H7 (cell line): ENCODE measurements around the gene MCHR2. TPM values are rescaled to one million over a fixed set of nuclear protein-coding genes. Genes with fewer than 3 reads are reported as not detected.

Source experiments
- DNase-seq: peaks from one replicate; pipeline ENCODE4 v3.0.0; 2012
- H3K27me3 ChIP-seq: 2 replicates; pipeline ENCODE4 v1.6.0; 2011; ENCODE audit warnings: mild to moderate bottlenecking, low read length; ENCODE audit not compliant: control insufficient read depth, insufficient read depth
- H3K36me3 ChIP-seq: replicated peaks from 2 replicates; pipeline ENCODE4 v1.5.1; 2011; ENCODE audit warnings: low read length; ENCODE audit not compliant: control insufficient read depth, insufficient read depth
- H3K4me3 ChIP-seq: 2 replicates; pipeline ENCODE4 v1.5.1; 2011; ENCODE audit warnings: low read depth, mild to moderate bottlenecking, control low read depth, low read length, moderate library complexity; ENCODE audit not compliant: insufficient read depth
- total RNA-seq: library from RNA; depleted of rRNA; stranded (reverse); fragments of >200 nt; shearing (Covaris generic); gene quantifications from 2 replicates; pipeline ENCODE4 v1.2.3, GENCODE V29; 2014

Gene MCHR2
- total RNA-seq, 1 experiment from 2014 or later: not detected

DNA sequence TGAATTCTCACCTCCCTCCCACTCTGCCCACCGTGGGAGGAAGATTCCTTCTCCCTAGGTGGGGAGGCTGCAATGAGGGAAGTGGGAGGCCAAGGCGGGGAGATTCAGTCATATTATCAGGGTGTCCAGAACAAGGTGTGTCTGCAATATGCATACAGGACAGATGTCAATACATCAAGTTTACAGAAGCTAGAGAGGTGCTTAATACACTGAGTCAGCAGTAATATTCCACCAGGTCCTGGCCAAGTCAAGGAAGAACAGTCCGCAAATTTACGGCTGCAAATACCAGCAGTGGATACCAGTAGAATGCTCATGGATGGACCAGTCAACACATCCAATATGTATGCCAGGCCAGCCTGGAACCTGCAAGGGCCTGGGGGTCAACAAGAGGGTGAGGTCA lies 119.0 kb downstream of the MCHR2 start:
- Histone ChIP-seq H3K4me3 (no peak overlapping the region), H3K36me3 (no peaks in the 10 kb centered on the region), H3K27me3 (no peaks in the 10 kb centered on the region)
- no peak for DNase-seq

DNA sequence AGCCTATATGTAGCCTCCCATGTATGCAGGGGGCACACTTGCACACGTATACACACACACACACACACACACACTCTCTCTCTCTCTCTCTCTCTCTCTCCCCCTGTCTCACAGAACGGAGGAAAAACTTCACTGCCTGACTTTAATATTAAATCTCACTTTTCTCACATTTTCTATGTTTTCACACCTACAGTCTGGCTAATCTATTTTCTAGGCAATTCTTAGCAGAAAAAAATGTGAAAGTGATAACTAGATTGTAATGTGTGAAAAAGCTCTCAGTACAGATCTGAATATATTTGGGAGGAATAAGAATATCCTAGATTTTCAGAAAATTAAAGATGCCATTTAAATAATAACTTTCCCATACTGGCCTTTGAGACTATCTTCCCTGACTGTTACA lies 120.9 kb downstream of the MCHR2 start:
- no peaks in the 10 kb centered on the region for H3K36me3 ChIP-seq
- no peak for DNase-seq
- H3K4me3 ChIP-seq: no peak overlapping the region
- H3K27me3 ChIP-seq: peaks cover 3% of the 10 kb centered on the region

DNA sequence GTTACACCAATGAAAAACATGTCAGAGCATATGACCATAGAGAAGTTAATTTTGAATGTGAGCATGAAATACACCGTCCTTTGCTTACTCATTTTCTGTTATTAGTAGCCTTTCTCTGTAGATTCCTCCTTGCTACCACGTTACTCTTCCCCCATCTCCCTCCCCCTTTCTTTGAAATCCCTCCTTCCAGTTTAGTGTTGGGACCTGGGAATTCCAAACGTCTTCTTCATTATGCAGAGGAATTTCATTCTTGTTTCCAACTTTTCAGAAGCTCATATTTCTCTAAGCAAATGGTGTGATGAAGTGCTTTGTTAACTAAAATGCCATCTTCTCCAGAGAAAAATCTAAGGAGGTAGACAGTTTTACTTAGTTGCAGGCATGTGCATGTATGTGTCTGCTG lies 122.4 kb downstream of the MCHR2 start:
- Histone ChIP-seq H3K27me3 (peaks cover 3% of the 10 kb centered on the region), H3K4me3 (no peak overlapping the region)

More for the DNA sequence above, 122.4 kb downstream of the MCHR2 start:
- no peaks in the 10 kb centered on the region for H3K36me3 ChIP-seq
- no peak for DNase-seq
